ENCODE data around the gene DYSF.

DYSF gene

DNA sequence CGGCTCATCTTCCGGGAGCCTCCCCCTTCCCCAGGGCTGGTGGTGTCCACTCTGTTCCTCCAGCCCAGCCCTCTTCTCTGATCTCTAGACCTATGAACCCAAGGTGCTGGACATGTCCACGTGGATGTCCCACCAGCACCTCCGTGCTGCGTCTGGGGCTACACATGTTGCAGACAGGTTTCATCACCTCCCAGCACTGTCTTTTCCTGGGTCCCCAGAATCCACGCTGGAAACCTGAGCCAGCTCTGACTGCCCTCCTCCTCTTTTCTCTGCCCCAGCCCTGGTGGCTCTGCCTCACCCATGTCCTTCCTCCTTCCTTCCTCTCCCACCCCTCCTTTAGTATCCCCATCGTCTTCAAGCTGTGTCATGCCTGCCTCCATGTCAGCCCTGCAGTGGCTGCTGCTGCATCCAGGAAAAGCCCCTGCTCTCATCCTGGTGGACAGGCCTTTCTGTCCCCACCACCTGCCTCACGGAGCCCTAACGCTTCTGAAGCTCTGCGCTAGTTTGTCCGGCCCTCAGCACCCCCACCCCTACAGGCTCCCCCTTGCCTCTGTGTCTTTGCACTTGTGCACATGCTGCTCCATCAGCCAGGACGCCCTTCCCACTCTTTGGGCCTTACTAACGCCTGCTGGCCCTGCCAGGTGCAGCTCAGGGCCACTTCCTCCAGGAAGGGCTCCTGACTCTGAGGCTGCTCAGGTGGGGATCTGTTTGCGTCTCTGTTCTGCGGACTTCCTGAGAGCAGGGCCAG, 105.9 kb downstream of the DYSF start:
- Mint-ChIP-seq H3K9me3 (no peaks in the 10 kb centered on the region), H3K36me3 (no peaks in the 10 kb centered on the region), H3K27me3 (peaks cover 11% of the 10 kb centered on the region), H3K4me3 (no peak overlapping the region), H3K4me1 (no peaks in the 10 kb centered on the region), H3K27ac (no peak overlapping the region)
- ATAC-seq (ENCODE audit: low read depth) = no peak
- DNase-seq (ENCODE audit: low spot score in 2 of 2) = no peak

DNA sequence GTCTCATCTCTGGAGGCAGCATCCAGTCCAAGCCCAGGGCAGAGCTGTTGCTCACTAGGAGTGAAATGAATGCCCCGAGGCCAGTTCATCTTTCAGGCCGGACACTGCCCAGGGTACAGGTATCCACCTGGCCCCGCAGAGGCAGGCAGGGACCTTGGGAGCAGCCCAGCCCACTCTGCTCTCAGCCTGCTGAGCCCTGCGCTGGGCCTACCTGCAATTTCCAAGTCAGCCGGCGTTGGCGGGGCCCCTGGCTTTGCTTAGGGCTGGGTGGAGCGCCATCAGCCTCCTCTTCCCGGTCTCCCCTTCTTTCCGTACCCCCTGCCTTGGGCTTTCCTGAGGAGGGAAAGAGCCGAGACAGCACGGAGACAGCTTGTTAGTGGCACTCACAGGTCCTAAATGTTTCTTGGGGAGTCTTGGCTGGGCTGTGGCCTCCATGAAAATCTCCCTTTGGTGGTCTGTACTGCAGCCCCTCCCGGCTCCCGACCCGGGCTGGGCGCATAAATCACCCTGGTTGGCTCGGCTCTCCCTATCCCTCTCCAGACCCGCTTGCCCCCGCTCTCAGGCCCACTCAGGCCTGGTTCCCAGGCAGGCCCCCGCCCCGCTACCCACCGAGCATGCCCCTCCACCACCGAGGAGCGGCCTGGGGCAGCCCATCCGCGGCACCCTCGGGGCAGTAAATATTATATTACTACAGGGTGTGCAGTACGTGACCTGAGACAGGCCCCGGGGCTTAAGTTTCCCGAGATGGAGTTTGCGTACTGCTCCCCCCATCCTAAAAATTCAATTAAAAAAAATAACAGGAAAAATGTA, 106.7 kb downstream of the DYSF start:
- Mint-ChIP-seq H3K4me3 (no peak overlapping the region), H3K9me3 (no peaks in the 10 kb centered on the region), H3K4me1 (no peaks in the 10 kb centered on the region), H3K27ac (no peak overlapping the region), H3K27me3 (peaks cover 10% of the 10 kb centered on the region), H3K36me3 (no peaks in the 10 kb centered on the region)
- no peak for ATAC-seq (ENCODE audit: low read depth)
- no peak for DNase-seq (ENCODE audit: low spot score in 2 of 2)

DNA sequence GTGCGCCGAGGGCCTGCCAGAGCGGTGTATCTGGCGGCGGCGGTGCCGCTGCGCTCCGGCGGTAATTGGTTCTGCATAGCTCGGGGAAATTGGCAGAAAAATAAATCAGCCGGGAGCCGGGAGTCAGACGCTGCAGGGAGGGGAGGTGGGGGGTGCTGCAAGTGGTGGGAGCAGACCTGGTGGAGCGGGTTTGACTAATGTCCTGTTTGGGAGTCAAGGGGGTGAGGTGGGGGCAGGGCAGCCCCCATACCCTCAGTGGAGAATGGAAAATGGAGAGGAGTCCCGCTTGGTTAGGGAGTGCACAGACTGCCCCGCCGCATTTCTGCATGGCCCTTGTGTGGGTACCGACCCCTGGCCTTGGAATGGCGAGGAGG, 107.3 kb downstream of the DYSF start:
- Mint-ChIP-seq H3K27me3 (peaks cover 13% of the 10 kb centered on the region), H3K9me3 (no peaks in the 10 kb centered on the region), H3K27ac (no peak overlapping the region), H3K4me1 (no peaks in the 10 kb centered on the region), H3K4me3 (no peak overlapping the region), H3K36me3 (no peaks in the 10 kb centered on the region)
- no peak for ATAC-seq (ENCODE audit: low read depth)
- DNase-seq (ENCODE audit: low spot score in 2 of 2) = no peak

DNA sequence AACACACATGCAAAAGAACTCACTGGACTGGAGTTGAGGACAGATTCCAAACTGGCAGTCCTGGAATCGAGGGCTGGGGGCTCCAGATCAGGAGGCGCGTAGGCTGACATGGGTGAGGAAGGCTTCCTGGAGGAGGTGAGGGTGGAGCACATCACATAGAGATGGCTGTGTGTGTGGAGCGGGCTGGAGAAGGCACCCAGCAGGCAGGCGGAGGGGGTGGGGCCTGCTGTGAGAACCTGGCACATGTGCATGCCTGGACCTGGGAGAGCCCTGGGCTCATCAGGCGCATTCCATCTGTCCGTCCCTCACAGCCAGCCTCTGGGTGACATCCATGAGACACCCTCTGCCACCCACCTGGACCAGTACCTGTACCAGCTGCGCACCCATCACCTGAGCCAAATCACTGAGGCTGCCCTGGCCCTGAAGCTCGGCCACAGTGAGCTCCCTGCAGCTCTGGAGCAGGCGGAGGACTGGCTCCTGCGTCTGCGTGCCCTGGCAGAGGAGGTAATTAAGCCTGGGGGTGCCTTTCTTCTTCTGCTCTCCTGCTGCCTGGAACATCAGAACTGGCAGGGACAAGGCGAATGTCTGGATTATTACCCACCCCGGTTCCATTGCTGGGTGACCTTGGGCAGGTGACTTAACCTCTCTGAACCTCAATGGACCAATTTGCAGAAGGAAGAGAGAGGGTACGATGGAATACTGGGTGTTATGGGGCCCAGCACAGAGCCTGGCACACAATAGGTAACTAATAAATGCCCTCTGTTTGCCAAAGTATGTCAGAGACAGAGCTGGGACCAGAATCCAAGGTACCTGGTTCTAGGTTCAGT, 108.3 kb downstream of the DYSF start:
- ATAC-seq (ENCODE audit: low read depth) = no peak
- H3K27me3 Mint-ChIP-seq = peaks cover 13% of the 10 kb centered on the region
- no peak for DNase-seq (ENCODE audit: low spot score in 2 of 2)
- no peaks in the 10 kb centered on the region for H3K4me1 Mint-ChIP-seq
- no peaks in the 10 kb centered on the region for H3K36me3 Mint-ChIP-seq
- H3K9me3 Mint-ChIP-seq = no peaks in the 10 kb centered on the region
- no peak overlapping the region for H3K4me3 Mint-ChIP-seq
- H3K27ac Mint-ChIP-seq = no peak overlapping the region

DNA sequence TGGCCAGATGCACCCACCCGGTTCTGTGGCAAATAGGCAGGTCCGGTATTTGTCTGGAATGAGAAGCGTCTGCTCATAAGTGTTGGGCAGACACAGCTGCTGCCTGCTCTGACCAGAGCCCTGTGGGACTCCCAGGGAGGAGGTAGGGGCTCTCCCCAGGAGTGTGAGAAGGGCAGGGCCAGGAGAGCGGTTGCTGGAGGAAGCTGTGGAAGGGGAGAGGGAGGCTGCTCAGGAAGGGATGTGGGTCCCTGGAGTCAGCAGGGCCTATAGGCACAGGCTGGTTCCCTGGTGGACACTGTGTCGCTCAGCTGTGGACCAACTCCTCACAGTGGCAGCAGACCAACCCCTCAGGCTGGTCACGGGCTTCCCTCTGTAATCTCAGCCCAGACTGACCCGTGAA, 109.2 kb downstream of the DYSF start:
- DNase-seq (ENCODE audit: low spot score in 2 of 2) (no peak), ATAC-seq (ENCODE audit: low read depth) (no peak)
- Mint-ChIP-seq H3K4me3 (no peak overlapping the region), H3K36me3 (no peaks in the 10 kb centered on the region), H3K27ac (no peak overlapping the region), H3K9me3 (no peaks in the 10 kb centered on the region), H3K27me3 (peaks cover 13% of the 10 kb centered on the region), H3K4me1 (no peaks in the 10 kb centered on the region)

DNA sequence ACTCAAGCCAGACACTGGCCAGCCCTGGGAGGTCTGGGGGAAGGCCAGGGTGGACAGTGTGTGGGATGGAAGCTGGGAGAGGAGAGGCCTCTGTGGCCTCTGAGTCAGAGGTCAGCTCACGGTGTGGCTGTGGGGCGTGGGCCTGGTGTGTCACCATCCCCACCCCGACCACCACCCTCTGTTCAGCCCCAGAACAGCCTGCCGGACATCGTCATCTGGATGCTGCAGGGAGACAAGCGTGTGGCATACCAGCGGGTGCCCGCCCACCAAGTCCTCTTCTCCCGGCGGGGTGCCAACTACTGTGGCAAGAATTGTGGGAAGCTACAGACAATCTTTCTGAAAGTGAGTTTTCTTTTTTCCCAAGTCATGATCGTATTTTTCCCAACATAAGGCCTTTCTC, 110.5 kb downstream of the DYSF start:
- Mint-ChIP-seq H3K4me1 (no peaks in the 10 kb centered on the region), H3K9me3 (no peaks in the 10 kb centered on the region), H3K27me3 (peaks cover 11% of the 10 kb centered on the region), H3K36me3 (no peaks in the 10 kb centered on the region), H3K27ac (no peak overlapping the region), H3K4me3 (no peak overlapping the region)
- ATAC-seq (ENCODE audit: low read depth) (no peak), DNase-seq (ENCODE audit: low spot score in 2 of 2) (no peak)

DNA sequence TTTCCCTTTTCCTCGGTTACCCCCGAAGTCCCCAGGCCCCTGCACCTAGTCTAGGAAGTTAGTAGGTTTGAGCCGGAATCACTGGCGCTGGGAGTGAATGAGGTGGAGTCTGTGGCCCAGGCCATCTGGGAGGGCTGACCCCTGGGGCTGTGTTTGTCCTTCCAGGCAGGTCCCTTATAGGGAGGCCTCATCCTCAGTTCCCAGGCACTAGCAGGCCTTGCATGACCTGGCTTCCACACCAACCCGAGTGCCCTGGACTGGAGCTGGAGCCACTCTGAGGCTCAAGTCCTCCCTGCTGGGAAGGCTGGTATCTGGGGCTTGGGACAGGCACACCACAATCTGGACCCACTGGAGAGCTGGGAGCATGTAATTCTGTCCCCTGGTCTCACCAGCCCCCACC, 111.0 kb downstream of the DYSF start:
- DNase-seq (ENCODE audit: low spot score in 2 of 2) (no peak), ATAC-seq (ENCODE audit: low read depth) (no peak)
- H3K4me1 Mint-ChIP-seq = no peaks in the 10 kb centered on the region
- peaks cover 7% of the 10 kb centered on the region for H3K27me3 Mint-ChIP-seq
- no peaks in the 10 kb centered on the region for H3K36me3 Mint-ChIP-seq
- H3K4me3 Mint-ChIP-seq = no peak overlapping the region
- no peaks in the 10 kb centered on the region for H3K9me3 Mint-ChIP-seq
- H3K27ac Mint-ChIP-seq = no peak overlapping the region

DNA sequence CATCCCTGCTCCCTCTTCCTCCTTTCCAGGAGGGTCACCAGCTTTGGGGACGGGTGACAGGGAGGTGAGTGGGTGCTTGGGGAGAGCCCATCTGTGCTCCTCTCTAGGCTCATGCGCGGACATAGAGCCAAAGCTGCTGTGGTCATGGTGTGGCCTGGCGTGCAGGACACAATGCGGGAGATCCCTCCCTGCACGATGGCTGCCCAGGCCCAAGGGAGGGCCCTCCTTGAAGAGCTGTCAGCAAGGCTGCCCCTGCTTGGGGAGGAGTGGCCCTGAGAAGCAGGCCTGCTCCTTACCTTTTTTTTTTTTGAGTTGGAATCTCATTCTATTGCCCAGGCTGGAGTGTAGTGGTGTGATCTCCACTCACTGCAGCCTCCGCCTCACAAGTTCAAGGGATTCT, 111.4 kb downstream of the DYSF start:
- Mint-ChIP-seq H3K4me1 (no peaks in the 10 kb centered on the region), H3K36me3 (no peaks in the 10 kb centered on the region), H3K4me3 (no peak overlapping the region), H3K27me3 (peaks cover 5% of the 10 kb centered on the region), H3K9me3 (no peaks in the 10 kb centered on the region), H3K27ac (no peak overlapping the region)
- no peak for DNase-seq (ENCODE audit: low spot score in 2 of 2)
- ATAC-seq (ENCODE audit: low read depth) = no peak

DNA sequence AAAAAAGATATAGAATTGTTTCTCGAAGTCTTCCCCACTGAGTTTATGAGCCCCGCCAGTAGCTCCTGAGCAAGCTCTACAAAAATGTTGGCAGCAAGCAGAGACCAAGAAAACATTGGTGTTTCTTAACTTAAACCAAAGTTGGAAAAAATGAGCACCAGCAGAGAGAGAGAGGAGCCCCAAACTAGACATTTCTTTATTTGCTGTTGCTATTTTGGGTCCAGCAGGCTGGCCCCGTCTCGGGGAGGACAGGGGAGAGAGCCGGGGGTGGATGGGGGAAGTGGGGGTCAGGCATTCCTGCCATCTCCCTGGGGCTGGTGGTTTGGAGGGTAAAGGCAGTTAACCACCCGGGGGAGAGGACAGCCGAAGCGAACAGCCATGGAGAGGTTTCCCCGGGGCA, 113.0 kb downstream of the DYSF start:
- Mint-ChIP-seq H3K36me3 (no peaks in the 10 kb centered on the region), H3K4me1 (no peaks in the 10 kb centered on the region), H3K27me3 (peaks cover 4% of the 10 kb centered on the region), H3K4me3 (no peak overlapping the region), H3K9me3 (no peaks in the 10 kb centered on the region), H3K27ac (no peak overlapping the region)
- ATAC-seq (ENCODE audit: low read depth) (no peak), DNase-seq (ENCODE audit: low spot score in 2 of 2) (no peak)

DNA sequence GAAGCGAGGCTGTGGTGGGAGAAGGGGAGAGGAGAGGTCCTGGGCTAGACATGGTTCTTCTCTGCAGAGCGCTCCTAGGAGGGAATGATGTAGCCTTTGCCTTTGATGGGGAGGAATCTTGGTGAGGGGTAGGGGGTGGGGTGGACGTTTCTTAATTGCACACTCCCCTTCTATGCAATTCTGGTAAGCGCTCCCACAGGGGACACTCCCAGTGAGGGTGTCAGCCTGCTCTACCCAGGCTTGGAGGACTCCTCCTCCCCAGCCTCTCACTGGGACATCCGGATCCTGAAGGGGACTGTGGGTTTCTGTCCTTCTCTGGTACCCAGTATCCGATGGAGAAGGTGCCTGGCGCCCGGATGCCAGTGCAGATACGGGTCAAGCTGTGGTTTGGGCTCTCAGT, 114.3 kb downstream of the DYSF start:
- Mint-ChIP-seq H3K36me3 (no peaks in the 10 kb centered on the region), H3K9me3 (no peaks in the 10 kb centered on the region), H3K4me1 (no peaks in the 10 kb centered on the region), H3K4me3 (no peak overlapping the region), H3K27ac (no peak overlapping the region), H3K27me3 (peaks cover 3% of the 10 kb centered on the region)
- DNase-seq (ENCODE audit: low spot score in 2 of 2) (no peak), ATAC-seq (ENCODE audit: low read depth) (no peak)

DNA sequence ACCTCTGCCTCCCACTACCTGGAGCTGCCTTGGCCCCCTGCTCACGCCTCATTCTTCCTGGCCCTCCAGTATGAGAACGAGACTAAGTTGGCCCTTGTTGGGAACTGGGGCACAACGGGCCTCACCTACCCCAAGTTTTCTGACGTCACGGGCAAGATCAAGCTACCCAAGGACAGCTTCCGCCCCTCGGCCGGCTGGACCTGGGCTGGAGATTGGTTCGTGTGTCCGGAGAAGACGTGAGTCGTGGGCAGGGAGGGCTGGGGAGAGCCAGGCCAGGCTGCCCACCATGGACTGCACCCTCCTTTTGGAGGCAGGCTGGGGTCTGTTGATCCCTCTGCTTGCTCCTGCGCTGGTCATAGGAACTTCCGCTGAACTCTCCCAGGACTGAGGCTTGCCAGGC, 114.7 kb downstream of the DYSF start:
- no peak overlapping the region for H3K4me3 Mint-ChIP-seq
- no peaks in the 10 kb centered on the region for H3K4me1 Mint-ChIP-seq
- no peak for ATAC-seq (ENCODE audit: low read depth)
- peaks cover 3% of the 10 kb centered on the region for H3K27me3 Mint-ChIP-seq
- DNase-seq (ENCODE audit: low spot score in 2 of 2) = no peak
- H3K27ac Mint-ChIP-seq = no peak overlapping the region
- no peaks in the 10 kb centered on the region for H3K36me3 Mint-ChIP-seq
- no peaks in the 10 kb centered on the region for H3K9me3 Mint-ChIP-seq

DNA sequence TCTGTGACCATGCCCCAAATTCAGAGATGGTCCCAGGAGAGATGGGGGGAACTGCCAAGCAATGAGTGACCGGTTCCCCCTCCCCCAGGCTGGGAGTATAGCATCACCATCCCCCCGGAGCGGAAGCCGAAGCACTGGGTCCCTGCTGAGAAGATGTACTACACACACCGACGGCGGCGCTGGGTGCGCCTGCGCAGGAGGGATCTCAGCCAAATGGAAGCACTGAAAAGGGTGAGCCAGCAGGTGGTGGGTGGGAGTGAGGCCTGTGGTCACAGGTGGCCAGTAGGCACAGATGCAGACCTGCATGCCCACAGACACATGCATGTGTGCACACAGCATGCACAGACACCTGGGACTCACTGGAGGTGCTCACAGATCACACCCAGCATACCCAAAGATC, 117.2 kb downstream of the DYSF start:
- no peak for DNase-seq (ENCODE audit: low spot score in 2 of 2)
- H3K36me3 Mint-ChIP-seq = no peaks in the 10 kb centered on the region
- H3K4me1 Mint-ChIP-seq = no peaks in the 10 kb centered on the region
- no peak overlapping the region for H3K4me3 Mint-ChIP-seq
- ATAC-seq (ENCODE audit: low read depth) = no peak
- no peak overlapping the region for H3K27ac Mint-ChIP-seq
- no peaks in the 10 kb centered on the region for H3K27me3 Mint-ChIP-seq
- H3K9me3 Mint-ChIP-seq = no peaks in the 10 kb centered on the region

DNA sequence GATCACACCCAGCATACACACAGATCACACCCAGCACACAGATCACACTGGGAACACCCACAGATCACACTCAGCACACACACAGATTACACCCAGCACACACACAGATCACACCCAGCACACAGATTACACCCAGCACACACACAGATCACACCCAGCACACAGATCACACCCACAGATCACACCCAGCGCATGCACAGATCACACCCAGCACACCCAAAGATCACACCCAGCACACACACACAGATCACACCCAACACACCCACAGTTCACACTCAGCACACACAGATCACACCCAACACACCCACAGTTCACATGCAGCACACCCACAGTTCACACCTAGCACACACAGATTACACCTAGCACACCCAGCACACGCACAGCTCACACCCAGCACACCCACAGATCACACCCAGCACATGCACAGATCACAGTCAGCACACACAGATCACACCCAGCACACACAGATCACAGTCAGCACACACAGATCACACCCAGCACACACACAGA, 117.6 kb downstream of the DYSF start:
- H3K9me3 Mint-ChIP-seq = no peaks in the 10 kb centered on the region
- H3K36me3 Mint-ChIP-seq = no peaks in the 10 kb centered on the region
- ATAC-seq (ENCODE audit: low read depth) (no peak), DNase-seq (ENCODE audit: low spot score in 2 of 2) (no peak)
- no peak overlapping the region for H3K4me3 Mint-ChIP-seq
- H3K27me3 Mint-ChIP-seq = no peaks in the 10 kb centered on the region
- H3K27ac Mint-ChIP-seq = no peak overlapping the region
- no peaks in the 10 kb centered on the region for H3K4me1 Mint-ChIP-seq

DNA sequence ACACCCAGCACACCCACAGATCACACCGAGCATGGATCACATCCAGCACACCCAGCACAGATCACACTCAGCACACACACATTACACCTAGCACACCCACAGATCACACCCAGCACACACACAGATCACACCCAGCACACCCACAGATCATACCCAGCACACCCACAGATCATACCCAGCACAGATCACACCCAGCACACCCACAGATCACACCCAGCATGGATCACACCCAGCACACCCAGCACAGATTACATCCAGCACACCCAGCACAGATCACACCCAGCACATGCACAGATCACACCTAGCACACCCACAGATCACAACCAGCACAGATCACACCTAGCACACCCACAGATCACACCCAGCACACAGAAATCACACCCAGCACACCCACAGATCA, 118.6 kb downstream of the DYSF start:
- no peak for DNase-seq (ENCODE audit: low spot score in 2 of 2)
- no peak for ATAC-seq (ENCODE audit: low read depth)
- Mint-ChIP-seq H3K36me3 (no peaks in the 10 kb centered on the region), H3K9me3 (no peaks in the 10 kb centered on the region), H3K4me1 (no peaks in the 10 kb centered on the region), H3K27me3 (no peaks in the 10 kb centered on the region), H3K4me3 (no peak overlapping the region), H3K27ac (no peak overlapping the region)

Data from memory B cell (primary cell).